Kidney glomerular epithelial cell (primary cell): ENCODE data around the gene PLPP4.

Experiments
- DNase-seq: peaks from one replicate; lab custom pipeline; 2025; lab: John Stamatoyannopoulos, UW

The PLPP4 gene

DNA sequence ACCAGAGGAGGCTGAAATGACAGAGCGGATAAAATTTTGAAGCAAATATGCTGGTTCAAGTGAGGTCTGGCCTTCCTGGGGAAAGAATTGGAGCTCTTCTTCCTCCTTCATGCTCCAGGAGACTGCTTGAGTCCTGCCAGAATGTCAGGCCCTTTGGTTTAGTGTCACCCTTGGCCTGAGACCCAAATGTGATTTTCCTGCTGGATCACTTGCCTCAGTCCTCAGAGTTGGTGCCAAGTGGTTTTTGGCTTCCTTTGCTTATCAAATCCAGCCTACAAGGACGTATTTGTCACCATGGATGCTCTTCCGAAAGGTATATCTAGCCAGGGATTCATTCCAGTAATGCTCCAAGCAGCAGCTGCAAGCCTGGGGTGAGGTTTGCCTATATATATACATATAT is 118.4 kb downstream of the PLPP4 start:
- DNase-seq, result no peak

DNA sequence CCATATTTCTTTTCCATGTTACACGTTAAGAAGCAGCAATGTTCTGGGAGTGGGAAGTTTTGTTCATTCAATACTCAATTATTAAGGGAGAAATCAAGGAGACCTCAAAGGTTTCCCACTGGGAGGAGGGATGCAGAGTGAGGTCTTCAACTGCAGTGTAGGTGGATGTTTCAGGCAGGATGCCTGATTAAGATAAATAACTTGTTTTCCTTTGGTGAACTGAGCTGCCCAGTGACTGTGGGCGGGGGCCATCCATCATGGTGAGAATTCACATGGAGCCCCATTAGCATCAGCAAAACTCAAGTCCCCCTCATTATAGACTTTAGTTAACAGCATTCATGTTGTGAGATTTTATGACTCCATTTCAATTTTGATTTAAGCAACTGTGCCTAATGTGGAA is 121.1 kb downstream of the PLPP4 start:
- no peak for DNase-seq

DNA sequence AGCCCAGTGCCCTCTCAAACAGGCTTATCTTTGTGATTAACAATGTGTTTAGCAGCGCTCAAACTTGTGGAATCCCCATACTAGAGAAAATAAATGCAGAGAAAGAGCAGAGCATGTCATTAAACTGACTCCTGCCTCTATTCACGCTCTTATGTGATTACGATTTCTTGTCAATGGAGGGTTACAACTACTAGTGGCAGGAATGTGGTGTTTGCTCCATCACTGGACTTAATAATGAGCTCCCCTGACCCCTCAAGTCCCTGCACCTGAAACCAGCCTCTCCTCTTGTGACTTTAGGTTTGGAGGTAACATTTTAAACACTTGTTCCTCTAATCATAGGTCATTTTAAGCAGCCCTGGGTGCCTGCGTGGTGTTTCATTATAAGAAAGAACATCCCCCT is 121.9 kb downstream of the PLPP4 start:
- no peak for DNase-seq

DNA sequence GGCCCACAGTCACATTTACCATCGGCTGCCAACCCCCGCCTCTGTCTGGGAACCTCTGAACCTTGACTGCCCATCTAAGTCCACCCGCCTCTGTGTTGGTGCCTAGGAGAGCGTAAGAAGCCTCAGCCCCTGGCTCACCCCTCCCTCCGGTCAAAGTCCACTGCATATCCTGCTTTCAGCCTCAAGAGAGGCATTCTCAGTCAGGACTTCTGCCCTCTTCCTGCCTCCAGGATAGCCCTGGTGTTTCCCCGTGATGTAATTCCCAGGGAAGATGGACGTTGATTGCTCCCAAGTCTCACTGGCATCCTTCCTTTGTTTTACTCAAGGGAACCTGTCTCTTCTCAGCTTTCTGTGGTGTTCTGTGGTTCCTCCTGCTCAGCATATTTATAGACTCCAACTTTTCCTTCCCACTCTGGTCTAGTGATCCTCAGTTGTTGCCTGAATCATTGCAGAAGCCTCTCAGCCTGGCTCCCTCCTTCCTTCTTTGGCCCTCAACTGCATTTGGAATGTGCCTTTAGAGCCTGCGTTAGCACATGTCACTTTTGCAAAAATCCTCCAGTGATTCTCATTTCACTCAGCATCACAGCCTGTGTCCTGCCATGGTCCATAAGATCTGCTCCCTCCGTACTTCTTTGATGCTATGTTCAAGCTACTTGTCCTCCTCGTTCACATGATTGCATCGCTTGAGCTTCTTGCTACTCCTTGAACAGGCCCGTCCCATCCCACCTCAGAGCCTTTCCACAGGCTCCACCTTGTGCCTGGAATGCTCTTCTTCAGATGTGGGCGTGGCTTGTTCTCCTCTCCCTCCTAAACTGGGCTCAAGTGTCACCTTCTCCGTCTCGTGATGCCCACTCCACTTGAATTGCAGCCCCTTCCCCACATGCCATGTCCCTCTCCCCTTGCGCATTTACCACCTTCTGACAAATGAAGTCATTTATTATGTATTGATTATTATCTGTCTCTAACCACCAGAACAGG is 124.2 kb downstream of the PLPP4 start:
- peak; percentile 62 for DNase-seq

DNA sequence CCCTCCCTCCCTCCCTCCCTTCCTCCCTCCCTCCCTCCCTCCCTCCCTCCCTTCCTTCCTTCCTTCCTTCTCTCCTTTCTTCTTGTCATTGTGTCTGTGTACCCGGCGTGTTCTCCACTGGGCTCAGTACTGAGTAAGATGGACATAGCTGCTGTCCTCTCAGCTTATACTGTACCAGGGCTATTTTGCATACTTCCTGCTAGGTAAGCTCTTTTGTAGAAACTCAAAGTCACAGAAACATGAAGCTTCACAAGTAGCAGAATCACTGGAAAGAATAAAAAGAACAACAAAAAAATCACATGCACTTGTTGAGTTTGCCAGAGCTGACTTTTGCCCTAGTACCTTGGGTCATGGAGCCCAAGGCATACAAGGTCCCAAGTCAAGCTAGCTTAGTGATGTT is 125.7 kb downstream of the PLPP4 start:
- no peak for DNase-seq

DNA sequence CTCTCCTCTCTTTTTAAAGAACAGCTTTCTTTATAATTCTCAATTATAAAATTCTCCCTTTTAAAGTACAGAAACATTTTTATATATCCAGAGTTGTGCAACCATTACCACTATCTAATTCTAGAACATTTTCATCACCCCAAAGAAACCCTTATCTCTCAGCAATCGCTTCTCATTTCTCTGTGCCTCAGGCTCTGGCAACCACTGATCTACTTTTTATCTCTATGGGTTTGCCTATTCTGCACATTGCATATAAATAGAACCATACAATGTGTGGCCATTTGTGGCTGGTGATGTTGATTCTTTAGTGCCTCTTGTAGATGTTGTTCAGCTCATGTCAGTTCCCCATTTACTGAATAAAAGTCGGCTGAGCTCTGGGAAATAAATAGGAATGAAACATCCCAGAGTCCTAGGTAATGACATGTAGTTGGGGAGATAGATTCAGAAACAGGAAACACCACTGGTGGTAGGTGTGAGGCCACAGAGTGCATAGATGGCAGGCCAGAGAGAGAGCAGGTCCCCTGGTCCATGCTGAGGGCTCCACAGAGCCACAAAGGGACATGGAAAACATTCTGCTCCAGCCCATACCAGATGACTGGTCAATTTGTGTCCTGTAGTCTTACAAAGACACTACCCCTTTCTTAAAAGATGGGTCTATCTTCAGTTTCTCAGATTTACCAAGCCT is 126.5 kb downstream of the PLPP4 start:
- no peak for DNase-seq

DNA sequence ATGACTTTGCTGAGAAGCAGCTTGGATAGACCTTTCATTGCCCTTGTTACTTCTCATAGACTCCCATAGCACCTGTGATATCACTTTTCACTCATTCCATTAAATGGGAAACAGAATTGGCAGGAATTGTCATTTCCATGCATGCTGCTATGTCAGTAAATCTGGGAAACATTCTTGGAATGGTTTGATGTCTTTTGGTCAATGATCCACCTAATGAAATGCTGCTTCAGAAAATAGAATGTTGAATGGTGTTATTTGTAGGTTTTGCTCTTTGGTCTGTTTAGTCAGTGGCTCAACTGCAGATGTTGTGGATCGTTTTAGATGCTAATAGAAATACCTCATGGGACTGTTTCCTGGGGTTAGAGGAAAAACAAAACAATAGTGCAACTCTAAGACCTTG is 127.8 kb downstream of the PLPP4 start:
- DNase-seq, result no peak

DNA sequence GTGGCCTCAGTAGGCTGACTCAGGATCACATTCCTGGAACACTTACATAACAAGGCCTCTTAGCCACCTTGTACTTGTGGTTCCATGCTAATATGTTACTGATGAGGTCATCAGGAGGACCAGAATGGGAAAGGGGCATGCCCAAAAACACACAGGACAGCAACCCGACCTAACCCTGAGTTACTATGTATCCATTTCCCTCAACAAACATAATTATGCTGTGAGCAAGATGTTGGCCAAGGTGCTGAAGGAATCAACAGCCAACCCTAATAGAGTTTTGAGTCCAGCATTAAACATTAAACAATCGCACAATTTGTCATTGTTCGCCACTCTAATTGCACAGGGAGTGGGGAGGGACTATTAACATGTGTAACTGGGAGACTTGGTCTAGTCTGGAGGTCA is 129.4 kb downstream of the PLPP4 start:
- DNase-seq, result peak; percentile 49

DNA sequence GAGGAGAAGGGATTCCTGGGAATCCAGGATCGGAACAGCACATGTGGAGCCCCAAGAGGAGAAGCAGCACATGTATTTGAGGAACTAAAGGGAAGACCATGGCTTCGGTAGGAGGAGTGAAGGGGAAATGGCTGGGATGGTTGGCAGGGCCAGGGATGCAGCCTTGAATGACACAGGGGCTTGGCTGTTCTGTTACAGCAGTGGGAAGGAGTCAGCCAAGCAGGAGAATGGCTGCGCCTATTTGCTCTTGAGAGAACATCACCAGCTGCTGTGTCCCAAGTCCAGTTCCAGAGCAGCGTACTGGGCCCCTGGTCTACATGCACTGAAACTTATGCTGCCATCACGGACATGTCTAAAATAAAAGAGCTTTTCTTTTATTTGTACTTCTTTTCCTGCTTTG is 130.0 kb downstream of the PLPP4 start:
- no peak for DNase-seq

DNA sequence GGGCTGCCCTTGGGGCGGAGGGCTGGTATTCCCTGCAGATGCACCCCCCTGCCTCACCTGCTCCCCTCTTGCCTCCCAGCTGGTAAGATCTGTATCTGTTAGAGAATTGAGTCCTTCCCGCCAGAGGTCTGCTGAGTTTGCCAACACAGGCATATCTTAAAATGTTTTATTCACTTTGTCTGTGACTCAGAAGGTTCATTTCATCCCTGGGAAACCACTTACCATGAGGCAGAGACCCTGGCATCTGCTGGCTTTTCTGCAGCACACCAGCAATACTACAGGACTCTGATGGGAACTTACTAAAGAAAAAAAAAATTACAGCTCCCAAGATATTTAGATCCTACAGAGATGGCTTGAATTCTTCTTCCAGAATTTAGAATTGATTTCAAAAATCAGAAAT is 131.3 kb downstream of the PLPP4 start:
- DNase-seq, result no peak

DNA sequence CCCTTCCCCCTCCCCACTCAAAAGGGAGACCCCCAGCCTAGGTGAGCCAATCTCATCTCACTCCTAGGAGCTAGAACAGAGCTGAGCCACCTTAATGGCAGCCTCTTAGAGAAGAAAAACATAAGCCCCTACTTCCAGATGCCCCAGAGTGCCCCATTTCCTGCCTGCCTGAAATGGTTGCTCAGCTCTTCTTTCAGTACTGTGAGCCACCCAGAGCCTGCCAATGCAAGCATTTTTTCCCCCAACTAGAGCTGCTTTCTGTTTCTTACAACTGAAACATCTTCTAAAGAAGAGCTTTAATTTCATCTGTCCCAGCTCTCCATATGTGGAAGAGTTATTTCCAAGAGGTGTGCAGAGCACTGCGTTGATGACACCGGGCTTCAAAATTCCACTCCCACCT is 136.7 kb downstream of the PLPP4 start:
- no peak for DNase-seq

DNA sequence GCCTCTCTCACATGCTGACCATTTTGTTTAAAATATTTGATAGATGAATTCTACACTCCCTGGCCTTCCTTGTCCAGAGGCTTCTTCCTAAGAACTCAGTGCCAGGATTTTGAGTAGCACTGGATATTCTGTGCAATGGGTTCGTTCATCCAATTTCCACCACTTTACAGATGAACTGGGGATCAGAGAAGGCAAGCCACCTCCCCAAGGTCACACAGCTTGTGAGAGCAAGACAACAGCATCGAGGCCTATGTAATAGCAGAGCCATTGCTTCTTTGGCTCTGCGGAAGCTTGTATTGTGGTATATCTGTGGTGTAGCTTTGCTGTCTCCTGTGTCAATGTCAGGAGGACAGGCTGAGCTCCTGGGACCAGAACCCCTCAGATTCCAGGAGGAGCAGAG is 140.9 kb downstream of the PLPP4 start:
- no peak for DNase-seq

DNA sequence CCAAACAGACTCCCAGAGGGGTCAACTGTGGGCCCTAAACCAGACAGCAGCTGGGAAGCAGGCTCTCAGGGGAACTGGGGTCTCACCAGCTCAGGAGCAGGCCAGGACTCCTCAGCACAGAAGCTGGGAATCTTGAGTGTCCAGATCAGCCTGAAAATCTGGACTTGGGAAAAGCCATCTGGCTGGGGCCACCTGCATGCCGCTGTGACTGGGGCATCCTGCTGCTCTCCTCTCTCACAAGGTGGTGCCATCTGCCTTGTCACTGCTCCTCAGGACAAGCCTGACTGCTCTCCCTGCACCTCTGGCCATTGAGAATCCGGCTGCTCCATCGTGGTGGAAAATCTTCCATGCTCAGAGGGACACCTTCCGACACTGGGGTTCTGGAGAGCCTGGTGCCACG is 141.4 kb downstream of the PLPP4 start:
- DNase-seq, result no peak

DNA sequence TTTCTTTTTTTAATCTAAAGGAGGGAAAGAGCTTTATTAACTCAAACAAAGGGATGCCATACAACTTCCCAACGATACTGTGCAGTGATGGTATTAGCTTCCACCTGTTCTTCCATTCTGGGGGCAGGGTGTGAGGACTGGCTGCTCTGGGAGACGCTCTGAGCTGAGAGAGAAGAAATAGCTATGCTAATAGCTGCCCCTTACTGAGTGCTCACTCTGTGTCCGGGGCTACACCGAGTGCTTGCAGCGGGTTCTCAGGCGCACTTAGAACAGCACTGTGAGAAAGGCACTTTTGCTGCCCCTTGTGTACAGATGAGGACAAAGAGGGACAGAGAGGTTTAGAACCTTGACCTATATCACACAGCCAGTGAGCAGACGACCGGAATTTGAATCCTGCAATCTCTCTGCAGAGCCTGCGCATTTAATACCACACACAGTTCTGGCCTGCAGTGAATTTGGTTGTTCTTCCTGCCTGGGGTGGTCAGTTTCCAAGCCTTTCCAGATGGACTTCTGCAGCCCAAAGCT is 142.2 kb downstream of the PLPP4 start:
- no peak for DNase-seq

DNA sequence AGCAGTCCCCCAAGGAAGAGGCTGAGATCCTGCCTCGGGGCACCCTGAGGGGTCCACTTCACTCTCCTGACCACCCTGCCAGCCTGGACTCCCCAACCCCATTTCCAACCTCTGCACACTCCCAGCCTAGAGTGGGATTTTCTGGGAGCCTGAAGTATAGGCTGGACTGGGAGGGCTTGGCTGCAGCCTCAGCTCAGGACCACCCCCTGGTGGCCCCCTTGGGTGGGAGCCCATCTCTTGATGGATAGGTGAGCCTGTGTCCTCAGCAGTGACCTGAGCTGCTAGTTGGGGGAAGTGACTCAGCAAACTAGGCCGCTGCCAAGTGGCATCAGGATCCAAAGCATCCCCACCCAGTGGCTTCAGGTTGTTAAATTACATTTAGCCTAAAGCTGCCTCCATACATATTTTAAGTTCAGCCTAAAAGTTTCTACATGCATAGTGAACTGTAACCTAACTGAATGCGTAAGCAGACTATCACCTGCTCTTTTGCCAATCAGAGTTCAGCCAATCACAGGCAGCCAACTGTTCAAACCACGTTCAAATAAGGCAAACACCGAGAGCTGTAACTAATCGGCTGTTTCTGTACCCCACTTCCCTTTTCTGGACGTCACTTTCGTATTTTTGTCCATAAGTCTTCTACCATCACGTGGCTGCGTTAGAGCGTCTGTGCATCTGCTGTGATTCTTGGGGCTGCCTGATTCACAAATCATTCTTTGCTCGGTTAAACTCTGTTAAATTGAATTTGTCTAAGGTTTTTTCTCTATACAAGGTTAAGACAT is 144.0 kb downstream of the PLPP4 start:
- DNase-seq, result peak; percentile 1

DNA sequence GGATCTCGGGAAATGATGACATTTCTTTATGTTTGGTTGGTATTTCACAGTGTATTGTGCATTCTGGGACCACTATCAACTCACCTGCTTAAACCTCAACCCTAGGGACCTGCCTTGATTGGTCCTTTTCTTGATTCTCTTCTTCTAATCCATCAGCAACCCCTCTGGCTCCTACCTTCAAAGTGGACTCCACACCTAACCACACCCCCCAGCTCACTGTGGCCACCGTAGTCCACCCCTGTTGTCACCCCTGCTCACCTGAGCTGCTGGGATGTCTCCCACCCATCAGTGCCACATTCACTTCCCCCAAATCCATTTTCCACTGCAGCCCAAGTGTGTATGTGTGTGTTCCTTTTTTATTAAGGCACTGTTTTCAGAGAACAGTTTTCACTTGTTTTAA is 145.0 kb downstream of the PLPP4 start:
- no peak for DNase-seq

DNA sequence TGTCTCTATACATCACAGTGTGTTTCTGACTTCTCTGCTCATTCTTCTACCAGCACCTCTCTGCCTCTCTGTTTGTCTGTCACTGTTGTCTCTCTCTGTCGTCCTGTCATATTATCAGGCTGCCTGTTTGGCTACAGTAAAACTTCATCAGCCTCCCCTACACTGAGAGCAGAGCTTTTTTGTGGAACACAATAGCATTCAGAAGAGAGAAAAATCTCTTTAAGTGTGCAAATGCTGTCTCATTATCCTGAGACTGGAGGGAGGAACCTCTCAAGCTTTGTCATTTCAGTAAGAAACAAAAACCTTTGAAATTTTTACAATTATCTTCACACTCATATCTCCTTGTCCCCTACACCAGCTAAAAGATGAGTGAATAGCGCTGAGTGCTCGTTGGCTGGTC is 148.4 kb downstream of the PLPP4 start:
- no peak for DNase-seq

DNA sequence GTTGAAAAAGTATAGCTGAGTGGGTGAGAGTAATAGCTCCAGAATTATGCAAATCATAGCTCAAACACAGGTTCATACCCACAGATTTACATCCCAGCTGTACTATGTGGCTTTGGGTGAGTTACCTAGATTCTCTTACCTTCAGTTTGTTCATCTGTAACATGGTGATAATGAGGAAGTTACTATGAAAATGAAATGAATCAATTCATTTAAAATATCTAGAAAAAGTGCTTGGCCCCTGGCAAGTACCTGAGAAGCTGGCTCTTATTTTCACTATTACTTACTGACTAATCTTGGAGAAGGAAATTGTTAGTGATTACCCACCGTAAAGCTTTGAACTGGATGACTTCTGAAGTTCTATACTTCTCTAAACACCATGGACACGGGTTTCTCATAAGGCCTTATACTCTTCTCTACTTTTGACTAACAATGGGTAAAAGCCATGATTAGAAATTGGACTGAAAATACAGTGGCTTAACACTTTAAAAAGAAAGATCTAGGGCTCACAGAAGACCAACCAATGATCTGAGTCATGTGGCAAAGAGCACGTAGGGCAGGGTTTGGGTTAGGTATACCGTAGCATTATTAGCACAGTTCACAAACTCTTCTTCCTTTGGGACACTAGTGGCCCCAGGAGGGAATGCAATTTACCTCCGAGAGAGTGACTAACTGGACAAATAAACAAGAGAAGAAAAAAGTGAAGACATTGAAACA is 149.2 kb downstream of the PLPP4 start:
- DNase-seq, result no peak

DNA sequence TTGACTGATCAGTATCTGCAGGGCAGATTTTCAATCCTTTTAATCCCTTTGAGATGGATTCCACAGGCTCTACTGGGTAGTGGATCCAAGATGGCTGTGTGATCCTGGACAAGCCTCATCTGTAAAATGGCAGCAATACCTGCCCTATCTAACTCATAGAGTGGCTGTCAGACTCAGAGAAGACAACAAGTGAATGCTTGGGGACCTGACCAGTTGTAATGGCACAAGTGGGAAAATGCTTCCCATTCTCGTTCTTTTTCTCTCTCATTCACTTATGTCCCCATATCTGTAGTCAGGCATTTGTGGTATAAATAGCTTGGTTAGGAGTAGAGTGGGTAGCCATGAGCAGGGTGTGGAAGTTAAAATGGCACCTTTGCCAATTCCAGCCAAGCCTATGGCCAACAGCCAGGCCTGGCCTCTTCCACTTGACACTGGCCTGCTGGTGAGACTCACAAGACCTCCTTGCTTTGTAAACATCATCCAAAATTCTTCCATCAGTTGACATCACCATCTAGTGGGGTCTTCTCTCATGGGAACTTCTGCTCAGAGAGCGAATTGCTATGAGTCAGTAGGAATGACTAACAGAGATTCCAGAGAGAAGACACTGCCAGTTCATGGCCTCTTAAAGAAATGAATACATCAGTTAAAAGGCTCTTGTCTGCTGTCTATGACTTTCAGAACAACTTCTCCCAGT is 150.1 kb downstream of the PLPP4 start:
- DNase-seq, result peak; percentile 67

DNA sequence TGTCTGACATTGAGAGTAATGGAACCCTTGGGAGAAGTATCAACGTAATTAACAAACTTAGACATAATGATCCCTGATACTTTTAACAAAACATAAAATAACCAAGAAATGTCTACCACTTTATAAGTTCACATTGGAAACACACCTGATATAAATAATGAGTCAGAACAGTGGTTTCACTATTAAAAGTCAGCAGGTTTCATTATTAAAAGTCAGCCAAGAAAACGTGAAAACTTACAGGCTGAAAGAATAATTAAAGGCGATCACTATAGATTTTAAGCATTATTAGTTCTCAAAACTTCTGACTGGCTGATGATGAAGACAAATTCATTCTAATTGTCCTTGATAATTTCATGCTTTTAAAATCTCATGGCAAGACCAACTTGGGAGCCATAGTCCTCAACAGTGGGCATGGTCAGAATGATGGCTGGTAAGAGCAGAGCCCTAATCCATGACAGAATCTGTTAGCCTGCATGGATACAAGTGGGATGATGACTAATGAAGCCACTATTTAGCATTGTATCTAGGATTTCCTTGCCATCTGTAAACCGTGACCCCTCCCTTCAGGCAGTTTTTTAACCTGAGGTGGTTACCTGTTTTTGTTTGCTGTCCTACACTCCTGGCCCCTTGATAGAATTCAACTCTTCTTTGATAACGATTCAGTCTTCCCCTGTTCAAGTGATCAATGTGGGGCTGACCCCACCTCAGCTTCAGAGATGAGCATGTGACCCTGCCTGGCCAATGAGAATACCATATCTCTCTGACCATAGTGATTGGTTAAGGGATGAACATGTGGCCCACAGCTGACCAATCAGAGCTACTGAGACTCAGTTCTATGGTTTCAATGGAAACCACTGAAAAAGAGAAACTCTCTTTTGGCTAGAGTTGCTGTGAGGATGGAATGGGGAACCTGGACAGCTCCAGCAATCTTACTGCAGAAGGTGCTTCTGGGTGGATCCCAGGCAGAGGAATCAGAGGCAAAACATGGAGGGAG is 151.0 kb downstream of the PLPP4 start:
- peak; percentile 6 for DNase-seq
